EL (cell line): ENCODE measurements around the gene MYO7B.
"Not testable (repeated sequence)": the region's sequence is repeated elsewhere in the genome, so short reads cannot be mapped to it uniquely, and the experiment has no call there.

Experiments used
- DNase-seq: peaks from one replicate; pipeline ENCODE4 v3.0.0-alpha.2; 2016

The MYO7B gene

DNA sequence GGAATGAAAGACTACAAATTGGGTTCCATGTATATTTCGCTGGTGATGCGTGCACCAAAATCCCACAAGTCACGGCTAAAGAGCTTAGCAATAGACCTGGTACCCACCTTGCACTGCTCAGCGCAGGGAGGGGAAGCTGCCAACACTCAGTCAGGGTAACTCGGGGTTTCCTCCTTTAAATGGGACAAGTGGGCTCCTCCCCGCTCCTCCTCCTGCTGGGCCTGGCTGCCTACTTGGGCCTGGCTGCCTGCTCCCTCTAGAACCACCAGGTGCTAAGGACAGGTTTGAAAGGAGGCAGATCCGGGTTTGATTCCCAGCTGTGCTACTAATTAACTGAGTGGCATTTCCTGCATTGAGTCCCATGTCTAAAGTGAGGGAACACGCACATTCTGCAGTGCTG is 23.4 kb downstream of the MYO7B start:
- no peak for DNase-seq

DNA sequence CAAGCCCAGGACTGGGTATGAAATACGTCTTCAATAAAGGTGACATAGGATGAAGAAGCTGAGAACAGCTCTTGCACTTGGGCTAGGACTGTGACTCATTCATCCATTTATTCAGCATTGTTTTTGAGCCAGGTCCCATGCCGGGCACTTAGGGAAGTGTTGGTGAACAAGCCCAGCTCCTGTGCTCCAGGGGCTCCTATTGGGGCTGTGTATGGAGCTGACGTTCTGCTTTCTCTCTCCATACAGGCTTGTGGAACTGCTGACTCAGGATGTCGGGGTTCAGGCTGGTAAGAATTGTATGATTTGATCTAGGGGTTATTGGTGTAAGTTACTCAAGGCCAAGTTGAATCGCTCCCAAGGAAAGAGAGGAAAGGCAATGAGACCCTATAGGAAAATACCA is 24.0 kb downstream of the MYO7B start:
- no peak for DNase-seq

DNA sequence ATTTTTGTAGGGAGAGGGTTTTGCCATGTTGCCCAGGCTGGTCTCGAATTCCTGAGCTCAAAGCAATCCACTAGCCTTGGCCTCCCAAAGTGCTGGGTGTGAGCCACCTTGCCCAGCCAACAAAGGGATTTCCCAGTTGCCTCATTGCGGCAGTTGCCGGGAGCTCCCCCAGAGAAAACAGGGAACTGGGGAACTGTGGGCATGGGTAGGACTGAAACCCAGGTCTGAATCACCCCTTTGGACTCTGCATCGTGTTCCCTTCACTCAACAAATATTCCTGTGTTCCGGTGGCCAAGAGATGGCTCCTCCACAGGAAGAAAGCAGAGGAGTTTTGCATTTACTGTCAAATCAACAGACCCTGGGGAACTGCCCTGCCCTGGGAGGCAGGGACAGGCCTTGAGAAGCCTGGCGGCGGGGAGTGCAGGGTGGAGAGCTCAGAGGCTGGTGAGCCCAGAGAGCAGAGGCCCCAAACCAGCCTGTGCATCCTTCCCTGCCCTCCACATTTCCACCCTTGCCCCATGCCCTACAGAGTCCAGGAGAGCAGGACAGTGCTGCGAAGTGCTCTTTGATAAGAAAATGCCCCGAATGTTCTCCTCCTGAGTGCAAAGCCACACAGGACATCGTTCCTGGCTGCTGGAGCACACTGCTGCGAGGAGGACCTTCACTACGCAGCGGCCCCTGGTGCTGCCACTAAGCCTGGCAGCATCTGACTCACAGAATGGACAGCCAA is 24.9 kb downstream of the MYO7B start:
- no peak for DNase-seq

DNA sequence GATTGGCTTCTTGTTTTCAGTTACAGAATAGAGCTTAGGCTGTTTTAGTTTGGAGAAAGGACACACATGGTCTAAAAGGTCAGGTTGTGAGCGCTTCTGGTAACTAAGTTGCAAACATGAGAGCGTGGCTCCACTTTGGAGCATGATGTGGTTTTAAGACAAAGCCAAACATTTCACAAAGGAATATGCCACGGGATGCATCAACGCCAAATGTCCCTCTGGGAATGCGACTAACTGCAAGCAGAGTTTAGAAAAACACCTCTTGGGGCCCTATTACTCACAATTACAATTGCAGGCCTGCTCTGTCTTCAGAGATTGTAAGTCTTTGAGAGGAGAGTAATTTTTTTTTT is 25.4 kb downstream of the MYO7B start:
- no peak for DNase-seq

DNA sequence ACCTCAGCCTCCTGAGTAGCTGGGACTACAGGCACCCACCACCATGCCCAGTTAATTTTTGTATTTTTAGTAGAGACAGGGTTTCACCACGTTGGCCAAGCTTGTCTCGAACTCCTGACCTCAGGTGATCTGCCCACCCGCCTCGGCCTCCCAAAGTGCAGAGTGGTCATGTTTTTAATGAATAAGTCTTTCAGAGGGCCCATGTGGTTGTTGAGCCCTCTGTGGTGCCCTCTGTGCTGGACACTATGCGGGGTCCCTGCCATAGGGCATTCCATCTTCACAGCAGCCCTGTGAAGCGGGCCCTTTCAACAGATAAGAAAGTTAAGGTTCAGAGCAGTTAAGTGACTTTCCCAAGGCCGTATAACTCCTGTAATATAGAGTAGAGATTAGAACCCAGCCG is 25.9 kb downstream of the MYO7B start:
- no peak for DNase-seq

GRCh38 chr2:127562936-127563335 is 27.5 kb downstream of the MYO7B start:
- no peak for DNase-seq

DNA sequence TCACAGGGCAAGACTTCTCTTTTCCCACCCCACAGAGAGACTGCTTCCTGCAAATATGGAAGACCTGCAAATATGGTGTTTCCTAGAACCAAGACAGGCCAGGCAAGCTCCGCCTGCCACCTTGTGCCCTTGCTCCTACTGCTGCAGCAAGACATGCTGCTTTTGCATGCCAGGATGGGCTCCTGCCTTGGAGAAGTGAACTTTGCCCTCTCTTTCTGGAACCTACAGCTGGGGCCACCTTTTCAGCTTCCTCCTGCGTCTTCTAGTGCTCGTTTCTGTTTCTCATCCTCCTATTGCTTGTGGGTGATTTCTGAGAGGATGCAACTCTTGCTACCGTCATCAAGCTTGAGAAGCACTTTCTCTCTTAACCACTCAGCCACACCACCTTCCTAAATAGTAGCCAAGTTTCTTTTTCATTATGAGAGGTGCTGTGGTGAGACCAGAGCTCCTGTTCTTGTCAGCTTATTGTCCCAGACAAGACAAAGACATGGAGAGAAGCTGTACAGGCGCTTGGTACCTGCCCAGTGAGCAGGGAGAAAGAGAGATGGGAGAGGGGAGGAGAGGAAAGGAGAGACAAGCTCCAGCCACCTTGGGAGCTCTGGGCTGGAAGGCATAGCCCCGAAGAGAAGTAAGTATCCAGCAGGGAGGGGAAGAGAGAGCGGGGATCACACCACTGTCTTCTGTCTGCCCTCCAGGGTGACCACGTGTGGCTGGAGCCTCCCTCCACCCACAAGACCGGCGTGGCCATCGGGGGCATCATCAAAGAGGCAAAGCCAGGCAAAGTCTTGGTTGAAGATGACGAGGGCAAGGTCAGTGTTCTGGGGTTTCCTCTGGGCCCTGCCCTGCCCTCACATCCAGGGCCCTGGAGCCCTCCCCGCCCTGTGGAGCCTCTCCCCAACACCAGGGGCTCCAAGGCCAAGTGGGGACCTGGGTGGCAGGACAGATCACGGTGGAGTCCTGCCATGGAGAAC is 28.3 kb downstream of the MYO7B start:
- no peak for DNase-seq

DNA sequence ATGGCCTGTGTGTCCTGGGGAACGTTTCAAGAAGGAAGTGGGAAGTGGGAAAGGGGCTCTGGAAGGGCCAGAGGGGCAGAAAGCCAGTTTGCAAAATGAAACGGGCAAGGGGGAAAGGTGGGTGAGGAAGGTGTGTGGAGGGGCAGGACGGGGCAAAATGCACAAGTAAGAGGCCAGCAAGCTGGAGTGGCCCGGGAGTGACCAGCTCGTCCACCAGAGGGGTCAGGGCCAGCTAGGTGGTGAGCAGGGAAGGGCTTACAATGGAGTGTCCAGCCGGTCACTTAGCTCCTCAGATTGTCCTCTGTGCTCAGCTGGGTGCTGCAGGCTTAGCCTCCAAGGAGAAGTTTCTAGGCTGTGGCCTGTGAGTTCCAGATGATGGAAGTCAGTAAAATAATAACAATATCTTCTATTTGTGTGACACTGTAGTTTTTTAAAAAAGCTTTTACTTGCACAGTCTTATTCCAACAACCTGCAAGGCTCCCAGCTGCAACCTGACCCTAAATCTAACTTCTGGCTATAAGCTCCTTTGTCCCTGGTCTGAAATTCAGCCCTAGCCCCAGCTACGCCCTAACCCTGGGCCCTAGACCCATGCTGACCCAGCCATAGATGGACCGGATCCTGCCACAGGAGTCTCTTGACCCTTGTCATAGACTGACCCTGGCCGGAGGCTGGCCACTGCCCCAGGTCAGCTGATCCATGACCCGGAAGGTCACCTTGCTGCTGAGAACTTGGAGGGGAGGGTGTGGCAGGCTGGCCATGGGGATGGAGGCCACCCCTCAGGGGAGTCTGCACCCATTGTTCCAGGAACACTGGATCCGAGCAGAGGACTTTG is 29.2 kb downstream of the MYO7B start:
- DNase-seq, result no peak

GRCh38 chr2:127565261-127566138 is 30.0 kb downstream of the MYO7B start:
- DNase-seq, result no peak

DNA sequence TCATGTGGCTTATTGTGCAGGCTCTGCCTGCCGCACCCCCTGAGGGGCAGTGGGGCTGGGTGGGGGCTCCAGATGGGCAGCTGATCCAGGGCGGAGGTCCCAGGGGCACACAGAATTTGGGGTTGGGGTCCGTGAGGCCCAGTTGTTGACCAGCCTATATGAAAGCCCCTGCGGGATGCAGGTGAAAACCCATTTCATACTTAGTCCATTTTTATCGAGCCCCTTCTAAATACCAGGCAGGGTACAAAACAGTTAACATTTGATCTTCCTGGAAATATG is 30.6 kb downstream of the MYO7B start:
- no peak for DNase-seq

DNA sequence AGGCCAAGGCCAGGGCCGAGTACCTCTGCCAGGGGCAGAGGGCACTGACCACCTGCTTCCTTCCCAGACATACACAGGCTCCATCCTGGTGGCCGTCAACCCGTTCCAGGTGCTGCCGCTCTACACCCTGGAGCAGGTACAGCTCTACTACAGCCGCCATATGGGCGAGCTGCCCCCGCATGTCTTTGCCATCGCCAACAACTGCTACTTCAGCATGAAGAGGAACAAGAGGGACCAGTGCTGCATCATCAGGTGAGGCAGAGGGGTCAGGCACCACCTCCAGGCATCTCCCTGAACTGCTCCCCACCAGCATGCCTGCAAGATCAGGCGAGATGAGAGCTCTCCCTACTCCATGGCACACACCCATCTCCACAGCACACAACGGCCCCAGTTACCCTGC is 31.1 kb downstream of the MYO7B start:
- no peak for DNase-seq

DNA sequence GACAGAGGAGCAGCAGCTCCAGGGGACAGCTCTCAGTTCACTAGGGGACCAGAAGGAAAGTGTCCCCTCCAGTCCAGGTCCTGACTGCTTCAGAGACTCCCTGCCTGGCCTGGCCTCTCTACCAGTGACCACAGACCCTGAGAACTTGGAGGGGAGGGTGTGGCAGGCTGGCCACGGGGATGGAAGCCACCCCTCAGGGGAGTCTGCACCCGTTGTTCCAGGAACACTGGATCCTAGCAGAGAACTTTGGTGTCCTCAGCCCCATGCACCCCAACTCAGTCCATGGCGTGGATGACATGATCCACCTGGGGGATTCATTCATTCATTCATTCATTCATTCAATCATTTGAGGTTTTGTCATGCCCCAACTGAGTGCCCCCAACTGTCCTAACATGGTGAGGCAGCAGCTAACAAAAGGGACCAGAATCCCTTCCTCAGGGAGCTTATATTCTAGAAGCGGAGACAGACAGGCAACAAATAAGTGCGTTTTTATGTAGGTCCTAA is 31.9 kb downstream of the MYO7B start:
- DNase-seq, result no peak

DNA sequence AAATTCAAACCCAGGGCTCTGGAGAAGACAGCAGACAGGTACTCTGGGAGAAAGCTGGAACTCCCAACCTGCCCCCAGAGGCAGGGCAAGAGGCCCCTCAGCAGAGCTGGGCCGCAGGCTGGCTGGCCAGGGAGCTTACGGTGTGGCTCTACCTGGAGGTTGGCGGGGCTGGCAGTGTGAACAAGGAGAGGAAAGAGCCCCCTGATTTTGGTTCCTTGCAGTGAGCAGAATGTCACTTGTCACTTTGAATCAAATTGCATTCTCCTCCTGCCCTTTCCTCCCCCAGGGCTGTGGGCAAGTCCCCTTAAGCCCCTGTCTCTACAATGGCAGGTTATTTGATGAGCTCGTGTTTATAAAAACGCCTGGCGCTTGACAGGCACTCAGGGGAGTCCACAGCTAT is 32.6 kb downstream of the MYO7B start:
- DNase-seq, result no peak

GRCh38 chr2:127569666-127570065 is 34.2 kb downstream of the MYO7B start:
- no peak for DNase-seq

- peak; percentile 18 for DNase-seq
Observed at GRCh38 chr2:127570282-127571250, 35.1 kb downstream of the MYO7B start.

DNA sequence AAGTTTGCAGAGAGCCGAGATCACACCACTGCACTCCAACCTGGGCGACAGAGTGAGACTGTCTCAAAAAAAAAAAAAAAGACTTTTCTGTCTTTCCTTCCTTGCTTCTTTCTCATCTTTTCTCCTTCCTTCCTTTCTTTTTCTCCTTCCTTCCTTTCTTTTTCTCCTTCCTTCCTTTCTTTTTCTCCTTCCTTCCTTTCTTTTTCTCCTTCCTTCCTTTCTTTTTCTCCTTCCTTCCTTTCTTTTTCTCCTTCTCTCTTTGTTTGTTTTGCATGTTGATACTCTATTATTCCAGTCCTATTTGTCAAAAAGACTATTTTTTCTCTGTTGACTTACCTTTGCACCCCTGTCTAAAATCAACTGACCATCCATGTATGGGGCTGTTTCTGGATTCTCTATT is 36.9 kb downstream of the MYO7B start:
- DNase-seq, result not testable (repeated sequence)

DNA sequence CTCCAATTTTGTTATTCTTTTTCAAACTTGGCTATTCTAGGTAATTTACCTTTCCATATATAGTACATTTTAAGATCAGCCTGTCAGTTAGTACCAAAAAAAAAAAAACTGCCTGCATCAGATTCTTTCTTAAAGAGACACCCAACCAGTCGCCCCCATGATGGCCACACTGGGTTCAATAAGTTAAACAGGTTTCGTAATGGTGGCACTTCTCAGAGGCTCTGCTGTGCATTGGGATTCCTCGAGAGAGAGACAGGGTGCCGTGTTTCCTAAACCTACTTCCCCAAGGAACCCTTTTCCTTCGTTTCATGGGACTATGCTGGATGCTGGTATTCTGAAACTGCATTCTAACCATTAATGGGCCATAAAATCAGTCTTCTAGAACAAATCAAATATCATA is 37.4 kb downstream of the MYO7B start:
- DNase-seq, result no peak

DNA sequence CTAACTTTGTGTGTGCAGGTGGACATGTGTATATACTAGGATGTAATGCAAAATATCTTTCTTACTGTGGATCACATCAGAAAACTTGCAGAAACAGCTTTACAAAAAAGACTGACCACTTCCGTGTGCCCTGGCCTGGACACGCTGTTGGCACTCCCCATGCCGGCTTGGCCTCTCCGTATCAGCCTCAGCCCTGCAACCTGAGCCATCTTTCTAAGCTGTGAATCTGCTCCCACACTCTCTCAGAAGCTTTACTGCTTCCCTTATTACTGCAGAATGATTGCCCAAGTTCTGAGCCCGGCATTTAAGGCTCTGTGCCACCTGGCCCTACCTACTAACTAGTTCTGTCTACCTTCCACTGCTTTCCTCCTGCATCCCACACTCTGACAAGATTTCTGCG is 37.8 kb downstream of the MYO7B start:
- DNase-seq, result no peak

DNA sequence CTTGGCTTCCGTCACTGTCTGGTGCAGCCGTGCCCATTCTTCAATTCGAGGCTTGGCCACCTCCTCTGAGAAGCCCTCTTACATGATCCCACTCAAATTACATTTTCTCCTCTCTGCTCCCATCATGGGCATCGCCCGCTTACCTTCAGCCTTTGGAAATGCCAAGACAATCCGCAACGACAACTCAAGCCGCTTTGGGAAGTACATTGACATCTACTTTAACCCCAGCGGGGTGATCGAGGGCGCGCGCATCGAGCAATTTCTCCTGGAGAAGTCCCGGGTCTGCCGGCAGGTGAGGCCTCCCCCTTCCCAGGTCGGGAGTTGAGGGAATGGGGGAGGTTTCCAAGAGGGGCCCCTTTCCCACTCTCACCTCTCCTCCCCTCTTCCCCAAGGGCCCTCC is 38.3 kb downstream of the MYO7B start:
- DNase-seq, result no peak

DNA sequence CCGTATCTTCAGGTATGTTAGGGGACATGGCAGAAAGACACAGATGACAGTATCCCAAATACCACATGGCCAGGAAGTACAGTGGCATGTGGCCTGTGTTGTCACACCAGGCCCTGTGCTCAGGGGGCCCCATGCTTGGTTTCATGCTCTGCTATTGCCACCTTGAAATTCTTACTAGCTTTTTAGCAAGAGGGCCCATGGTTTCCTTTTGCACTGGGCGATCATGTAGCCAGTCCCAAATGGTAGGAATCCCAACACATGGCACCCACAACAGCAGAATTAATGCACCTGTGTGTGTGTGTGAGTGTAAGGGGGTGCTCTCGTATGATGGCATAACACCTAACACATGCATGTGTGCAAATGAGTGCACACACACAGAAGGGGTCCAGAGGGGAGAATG is 39.2 kb downstream of the MYO7B start:
- no peak for DNase-seq

DNA sequence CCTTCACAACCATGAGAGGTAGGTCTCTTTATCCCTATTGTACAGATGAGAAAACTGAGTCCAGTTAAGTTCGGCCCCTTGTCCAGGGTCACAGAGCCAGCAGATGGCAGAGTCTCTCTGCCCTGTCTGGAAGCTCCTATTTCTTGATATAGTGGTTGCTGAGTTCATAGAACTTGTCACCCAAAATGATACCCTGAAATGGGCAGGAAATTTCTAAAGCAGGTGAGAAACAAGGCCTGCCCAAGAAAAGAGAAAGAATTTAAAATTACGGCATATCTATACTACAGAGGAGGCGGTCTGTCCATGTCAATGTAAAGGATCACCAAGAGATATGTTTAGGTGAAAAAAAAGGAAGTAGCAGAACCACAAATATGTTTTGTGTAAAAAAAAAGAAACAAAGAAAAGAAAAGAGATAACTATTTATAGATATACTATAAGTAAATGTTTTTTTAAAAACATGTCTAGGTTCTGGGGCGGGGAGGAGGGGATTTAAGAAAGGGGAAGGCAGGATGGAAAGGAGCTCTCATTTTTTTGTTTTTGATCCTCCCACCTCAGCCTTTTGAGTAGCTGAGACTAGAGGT is 39.8 kb downstream of the MYO7B start:
- no peak for DNase-seq
